ENCODE results near the gene CLIC4.
A peak's percentile ranks its signal among the peaks of the same experiment; 100 is the strongest.
"Not testable (repeated sequence)": the region's sequence is repeated elsewhere in the genome, so short reads cannot be mapped to it uniquely, and the experiment has no call there.

Gene CLIC4

DNA sequence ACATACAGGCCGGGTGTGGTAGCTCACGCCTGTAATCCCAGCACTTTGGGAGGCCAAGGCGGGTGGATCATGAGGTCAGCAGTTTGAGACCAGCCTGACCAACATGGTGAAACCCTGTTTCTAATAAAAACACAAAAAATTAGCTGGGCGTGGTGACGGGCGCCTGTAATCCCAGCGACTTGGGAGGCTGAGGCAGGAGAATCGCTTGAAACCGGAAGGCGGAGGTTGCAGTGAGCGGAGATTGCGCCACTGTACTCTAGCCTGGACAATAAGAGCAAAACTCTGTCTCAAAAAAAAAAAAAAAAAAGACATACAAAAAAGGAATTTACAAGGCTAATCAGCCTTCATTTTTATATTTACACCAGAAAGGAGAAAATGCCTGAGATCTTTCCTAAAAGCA, 78.2 kb downstream of the CLIC4 start:
- DNase-seq = not testable (repeated sequence)

DNA sequence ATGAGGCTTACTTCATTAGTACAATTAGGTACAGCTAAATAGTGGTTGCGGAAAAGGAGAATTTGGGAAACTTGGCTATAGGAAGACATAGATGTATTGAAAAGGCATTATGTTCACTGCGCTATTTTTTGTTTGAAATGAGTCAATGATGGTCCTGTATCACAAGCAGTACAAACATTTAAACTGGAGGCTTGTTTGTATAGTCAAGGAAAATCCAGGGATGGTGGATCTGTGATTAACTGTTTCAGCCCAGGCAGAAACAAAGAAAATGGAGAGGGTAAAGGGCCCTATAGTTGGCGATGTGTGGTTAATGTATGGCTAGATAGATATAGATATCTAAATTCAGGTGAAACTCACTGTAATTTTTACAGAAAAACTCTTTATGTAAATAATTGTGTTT, 79.9 kb downstream of the CLIC4 start:
- no peak for DNase-seq

DNA sequence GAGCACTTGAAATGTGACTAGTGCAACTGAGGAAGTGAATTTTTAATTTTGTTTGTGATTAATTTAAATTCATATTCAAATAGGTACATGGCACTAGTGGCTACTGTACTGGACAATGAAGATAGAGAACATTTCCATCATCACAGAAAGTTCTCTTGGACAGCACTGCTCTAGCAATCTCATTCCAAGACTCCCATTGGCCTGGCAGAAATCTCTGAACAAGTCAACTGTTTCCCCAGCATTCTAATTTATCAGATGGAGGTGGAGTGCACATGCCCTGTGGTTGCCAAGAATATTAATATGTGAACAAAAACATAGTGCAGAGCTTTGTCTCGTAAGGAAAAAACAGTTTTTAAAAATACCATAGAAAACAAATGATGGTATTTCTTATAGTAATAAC, 81.3 kb downstream of the CLIC4 start:
- DNase-seq = no peak

DNA sequence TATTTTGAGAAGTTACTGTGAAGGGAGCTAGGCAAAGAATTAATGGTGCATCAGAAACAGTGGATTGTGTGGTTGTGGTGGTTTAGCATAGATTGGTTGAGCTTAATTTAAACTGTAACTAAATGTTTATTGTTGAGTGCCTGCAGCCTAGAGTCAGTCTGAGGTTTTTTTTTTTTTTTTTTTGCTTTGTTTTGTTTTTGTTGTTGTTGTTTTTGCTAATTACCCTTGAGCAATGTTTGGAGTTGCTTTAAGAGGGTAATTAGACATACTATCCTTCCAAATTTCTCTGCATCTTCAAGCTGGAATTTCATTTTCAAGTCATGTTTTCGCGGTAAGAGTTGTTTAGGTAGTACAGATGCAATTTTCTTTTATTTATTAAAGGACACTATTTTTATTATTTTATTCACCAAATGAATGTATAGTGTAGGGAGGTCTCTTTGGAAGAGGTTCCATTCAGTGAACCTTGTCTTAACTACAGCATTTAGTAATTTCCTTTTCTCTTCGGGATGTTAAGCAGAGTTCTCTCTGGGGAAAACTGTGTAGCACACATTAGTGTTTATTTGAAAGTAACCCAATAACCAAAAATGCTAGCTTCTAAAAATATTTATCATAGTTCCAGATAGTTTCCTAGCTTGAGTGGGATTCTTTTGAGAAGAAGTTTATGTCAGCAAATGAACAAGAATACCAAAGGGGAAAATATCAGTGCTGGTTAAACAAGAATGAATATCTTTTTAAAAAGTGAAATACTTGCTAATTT, 82.3 kb downstream of the CLIC4 start:
- no peak for DNase-seq

DNA sequence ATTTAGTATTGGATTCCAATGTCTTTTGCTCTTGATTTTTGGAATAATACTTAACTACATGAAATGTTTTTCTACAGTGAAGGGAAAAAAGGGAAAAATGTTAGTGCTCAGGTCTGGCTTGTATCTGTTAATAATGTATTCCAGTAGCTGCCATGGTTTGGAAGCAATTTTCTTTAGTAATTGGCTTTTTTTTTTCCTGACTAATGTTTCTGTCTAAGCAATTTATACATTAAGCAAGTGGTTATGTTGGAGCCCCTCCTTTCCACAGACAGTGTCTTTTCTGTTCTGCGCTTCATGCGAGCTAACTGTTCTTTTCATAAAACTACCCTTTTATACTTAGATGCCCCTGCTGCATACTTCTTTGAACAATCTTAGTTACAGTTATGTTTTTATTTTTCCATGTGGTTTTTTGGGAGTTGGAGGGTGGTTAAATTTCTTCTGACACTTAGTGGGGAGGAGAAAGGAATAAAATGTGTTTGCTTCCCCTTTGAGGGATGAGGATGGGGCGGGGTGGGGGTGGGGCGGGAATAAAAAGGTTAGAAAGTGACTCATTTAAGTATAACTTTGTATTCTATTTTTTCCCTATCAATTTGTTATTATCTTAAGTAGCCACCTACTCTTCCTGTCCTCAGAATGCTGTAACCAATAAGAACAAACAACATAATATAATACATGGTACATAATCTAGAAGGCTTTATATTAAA, 83.1 kb downstream of the CLIC4 start:
- no peak for DNase-seq

DNA sequence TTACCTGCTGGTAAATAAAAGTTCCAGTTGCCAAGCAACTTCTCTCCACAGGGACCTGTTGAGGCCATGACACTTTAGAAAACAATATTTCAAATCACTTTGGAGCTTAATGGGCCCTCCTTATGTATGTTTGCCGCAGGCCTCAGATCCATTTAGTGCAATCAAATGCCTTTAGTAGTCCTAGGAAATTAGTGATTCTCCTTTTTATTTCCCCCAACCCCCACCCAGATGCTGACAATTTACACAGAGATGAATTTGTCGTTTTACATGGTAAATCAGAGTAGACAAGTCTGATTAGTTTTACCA, 83.6 kb downstream of the CLIC4 start:
- no peak for DNase-seq

DNA sequence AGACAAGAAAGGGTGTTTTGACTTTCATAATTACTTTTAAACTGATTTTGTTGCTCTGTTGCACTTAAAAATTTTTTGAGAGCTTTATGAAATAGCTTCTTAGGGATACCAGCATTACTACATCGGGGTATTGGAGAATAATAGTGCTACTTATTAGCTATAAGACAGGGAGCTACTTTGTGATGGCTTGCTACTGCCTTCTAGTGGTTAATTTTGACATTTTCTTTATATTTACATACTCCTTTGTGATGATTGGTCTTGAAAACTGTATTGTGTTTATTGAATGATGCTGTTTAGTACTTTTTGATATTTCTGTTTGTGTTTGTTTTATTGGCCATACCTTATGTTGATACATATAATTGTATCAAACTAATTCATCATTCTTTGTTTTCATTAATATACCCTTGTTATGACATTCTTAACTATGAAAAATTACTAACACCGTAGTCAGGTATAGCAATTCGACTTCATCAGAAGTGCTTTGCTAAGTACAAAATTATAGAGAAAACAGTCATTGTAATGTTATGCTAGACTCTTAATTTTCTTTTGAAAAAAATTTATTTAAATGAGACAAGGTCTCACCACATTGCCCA, 85.5 kb downstream of the CLIC4 start:
- peak; percentile 40 for DNase-seq

DNA sequence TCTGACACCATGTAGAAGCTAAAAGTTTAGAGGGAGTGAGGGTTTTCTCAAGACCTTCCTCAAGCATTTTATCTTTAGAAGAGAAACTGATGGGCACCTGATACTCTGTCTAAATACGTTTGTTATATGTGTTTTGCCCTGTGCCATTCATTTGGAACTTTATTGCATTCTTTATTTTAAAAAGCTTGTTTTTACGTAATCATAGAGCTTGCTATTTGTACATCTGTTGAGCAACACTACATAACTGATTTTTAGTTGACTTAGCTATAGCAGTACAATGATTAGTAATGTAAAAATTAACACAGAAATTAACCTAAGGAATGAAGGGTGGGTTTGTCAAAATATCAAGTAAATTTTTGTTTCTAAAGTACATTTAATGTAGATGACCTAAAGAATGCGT, 96.3 kb downstream of the CLIC4 start:
- DNase-seq = no peak

DNA sequence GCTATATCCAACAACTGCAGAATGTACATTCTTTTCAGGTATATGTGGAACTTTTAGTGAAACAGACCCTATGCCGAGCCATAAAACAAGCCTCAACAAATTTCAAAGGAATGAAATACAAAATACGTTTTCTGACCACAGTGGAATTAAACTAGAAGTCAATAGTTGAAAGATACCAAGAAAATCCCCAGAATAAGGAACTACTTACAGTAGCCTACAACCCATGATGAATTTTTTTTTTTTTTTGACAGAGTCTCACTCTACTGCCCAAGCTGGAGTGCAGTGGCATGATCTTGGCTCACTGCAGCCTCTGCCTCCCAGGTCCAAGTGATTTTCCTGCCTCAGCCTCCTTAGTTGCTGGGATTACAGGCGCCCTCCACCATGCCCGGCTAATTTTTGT, 101.4 kb downstream of the CLIC4 start:
- no peak for DNase-seq

DNA sequence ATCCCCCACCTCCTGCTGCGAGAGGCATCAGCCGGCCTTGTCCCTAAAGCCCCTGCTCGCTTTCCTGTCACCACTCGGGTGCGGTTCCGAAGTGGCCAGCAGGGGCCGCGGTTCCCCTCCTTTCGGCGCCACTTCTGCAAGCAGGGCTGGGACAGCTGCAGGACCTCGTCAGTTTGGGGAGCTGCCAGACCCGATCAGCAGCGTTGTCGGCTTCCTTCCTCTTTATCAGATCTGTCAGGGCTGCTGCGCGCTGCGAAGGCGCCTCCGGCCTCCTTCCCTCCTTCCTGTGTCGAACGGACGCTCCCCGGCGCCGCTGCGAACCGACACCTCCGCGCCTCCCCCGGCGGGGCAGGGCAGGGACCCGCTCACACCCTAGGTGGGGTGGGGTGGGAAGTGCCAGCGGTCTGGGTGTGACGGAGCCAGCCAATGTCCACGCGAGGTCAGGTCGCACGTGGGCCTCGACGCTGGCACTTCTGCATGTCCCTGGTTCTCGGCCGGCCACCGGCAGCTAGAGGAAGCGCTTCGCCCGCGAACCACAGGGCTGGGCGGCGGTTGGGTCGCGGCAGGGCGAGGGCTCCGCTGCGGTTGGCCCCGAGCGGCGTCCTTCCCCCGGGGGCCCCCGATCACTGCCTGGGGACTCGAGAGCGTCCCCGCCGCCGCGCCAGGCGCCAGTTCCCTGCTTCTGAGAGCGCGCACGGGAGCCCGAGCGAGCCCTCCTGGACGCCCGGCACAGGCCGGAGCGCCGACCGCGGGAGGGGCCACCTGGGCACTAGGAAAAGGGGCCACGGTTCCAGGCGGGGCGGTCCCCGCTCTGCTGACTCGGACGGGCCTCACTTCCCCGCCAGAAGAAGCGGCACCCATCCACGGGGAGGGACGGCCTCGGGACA, 103.0 kb downstream of the CLIC4 start:
- DNase-seq = peak; percentile 93

DNA sequence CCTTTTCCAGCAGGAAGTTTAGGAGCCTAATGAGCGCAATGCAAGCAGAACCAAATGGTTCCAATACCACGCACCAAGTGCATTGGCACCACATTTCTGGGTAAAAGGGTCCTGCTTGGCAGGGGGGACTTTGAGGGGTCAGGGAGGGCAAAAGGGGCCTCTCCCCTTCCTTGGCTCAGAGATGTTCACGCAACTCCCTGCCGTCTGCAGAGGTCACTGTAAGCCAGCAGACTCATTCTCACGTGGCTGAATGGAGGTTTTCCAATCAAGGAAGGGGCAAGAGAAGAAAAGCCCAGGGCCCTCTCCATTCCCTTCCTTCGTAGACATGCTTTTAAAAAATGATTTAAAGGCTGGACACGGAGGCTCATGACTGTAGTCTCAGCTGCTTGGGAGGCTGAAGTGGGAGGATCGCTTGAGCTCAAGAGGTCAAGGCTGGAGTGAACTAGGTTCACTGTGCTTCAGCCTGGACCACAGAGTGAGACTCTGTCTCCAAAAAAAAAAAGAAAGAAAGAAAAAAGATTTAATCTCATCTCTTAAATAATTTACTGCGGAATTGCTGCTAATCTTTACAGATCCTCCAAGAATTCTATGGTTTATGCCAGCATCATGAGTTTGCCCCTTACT, 104.5 kb downstream of the CLIC4 start:
- DNase-seq = peak; percentile 21

DNA sequence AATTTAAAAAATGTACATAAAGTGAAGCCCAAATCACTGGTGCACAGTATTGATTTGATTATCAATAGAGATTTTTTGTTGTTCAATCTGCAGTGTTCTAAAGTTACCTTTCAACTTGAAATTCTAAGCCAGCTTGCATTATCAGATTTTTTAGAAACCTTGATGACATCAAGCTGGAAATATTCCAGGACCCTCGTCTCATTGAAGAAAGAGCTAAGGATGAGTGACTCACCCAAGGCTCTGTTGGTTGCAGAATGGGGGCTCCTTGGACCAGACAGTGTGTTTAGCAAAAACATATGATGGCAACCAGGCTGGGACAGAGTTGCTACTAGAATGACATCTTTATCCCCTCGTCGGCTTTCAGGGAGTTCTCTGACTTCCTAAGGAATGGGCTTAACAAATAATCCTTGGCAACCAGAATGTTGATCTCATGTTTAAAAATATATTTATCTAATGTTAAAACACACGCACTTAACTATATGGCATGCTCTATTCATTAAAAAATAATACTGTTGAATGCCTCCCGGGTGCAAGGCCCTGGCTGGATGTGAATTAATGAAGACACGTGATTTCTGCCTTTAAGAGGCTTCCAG, 105.2 kb downstream of the CLIC4 start:
- DNase-seq = no peak

DNA sequence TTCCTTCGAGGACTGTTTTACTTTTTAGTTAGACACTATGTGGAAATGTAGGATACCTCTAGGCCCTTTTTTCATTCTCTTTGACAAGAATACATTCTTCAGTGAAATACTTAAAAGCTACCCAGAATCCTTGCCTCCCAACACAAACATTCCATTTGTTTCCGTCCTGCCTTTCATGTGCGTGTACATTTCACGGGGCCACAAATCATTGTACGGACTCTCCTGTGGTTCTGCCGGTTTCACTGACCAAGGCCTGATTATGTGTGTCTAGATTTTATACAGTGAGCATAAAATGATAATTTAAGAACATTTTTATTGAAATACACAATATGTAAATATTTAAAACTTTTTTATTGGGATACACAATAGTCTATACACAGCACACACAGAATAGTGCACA, 108.4 kb downstream of the CLIC4 start:
- no peak for DNase-seq

DNA sequence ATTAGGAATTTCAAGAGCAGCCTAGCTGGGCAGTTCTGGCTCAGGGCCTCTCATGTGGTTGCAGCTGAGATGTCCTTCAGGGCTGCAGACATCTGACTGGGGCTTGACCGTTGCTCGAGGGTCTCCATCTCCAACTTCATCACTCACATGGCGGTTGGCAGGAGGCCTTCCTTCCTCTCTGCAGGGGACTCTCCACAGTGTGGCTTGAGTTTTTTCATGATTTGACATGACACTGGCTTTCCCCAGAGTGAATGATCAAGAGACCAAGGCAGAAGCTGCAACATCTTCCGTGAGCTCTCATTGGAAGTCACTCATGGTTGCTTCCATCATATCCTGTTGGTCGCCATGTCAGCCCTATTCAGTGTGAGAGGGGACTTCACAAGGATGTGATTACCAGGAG, 110.2 kb downstream of the CLIC4 start:
- no peak for DNase-seq

DNA sequence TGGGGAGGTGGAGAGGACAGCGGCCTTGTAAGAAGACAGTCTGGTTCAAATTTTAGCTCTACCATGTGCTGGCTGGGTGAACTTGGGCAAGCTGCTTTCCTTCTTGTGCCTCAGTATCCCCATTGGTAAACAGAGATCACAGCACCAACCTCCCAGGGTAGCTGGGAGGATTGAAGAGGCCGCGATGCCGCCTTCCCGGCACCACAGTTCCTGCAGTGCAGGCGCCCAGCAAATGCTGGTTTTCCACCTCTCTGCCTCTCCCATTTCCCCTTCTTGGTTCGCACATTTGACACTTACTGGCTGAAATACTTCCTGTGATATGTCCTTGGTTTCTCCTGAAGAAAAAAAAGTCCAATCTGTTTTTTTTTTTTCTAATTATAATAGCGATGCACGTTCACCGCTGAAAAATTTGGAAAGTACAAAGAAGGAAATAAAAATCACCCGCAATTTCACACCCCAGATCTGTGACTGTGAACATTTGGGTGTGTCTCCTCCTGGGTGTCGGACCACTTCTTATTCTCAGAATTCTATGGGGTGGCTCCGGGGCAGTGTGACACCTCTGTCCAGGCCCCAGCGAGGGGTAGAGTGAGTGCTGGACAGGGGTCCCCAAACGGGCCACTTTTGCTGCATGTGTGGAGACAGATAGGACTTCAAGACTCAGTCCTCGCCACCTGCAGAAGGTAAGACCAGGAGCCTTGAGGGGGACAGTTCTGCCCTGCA, 111.7 kb downstream of the CLIC4 start:
- DNase-seq = no peak

DNA sequence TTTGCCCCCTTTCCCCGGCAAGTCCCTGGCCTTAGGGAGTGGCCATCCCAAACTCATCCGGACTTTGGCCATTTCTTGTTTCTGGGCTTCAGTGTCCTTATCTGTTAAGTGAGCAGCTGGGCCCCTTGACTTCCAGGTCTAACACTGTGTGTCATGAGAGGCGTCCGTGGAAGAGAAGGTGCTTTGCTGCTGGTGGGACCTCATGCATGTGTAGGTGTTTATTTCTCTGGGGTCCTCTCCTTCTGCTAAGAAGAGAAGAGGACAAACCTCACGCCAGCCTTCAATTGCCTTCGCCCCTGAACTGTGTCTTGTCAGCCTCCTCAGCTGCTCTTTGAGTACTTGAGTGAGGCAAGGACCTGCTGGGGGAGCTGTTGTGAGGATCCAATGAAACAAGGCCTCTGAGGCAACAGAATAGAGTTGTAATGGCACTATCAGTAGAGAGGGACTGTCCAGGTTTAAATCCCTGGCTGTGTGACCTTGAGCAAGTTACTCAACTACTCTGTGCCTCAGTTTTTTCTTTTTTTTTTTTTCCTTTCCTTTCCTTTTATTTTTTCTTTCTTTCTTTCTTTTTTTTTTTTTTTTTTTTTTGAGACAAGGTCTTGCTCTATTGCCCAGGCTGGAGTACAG, 112.4 kb downstream of the CLIC4 start:
- no peak for DNase-seq

DNA sequence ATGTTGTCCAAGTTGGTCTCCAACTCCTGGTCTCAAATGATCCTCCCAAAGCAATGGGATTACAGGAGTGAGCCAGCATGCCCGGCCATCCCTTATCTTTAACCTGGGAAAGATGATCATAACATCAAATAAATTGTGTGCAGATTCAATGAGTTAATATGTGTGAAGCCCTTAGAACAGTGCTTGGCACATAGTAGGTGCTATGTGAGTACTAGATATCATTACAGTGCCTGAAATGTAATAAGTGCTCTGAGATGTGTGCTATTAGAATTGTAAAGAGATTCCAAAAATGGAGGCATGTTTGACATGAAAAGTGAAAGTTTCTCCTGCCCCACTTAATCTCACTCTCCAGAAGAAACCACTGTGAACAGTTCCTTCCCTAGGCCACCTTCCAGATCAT, 113.0 kb downstream of the CLIC4 start:
- DNase-seq = no peak

DNA sequence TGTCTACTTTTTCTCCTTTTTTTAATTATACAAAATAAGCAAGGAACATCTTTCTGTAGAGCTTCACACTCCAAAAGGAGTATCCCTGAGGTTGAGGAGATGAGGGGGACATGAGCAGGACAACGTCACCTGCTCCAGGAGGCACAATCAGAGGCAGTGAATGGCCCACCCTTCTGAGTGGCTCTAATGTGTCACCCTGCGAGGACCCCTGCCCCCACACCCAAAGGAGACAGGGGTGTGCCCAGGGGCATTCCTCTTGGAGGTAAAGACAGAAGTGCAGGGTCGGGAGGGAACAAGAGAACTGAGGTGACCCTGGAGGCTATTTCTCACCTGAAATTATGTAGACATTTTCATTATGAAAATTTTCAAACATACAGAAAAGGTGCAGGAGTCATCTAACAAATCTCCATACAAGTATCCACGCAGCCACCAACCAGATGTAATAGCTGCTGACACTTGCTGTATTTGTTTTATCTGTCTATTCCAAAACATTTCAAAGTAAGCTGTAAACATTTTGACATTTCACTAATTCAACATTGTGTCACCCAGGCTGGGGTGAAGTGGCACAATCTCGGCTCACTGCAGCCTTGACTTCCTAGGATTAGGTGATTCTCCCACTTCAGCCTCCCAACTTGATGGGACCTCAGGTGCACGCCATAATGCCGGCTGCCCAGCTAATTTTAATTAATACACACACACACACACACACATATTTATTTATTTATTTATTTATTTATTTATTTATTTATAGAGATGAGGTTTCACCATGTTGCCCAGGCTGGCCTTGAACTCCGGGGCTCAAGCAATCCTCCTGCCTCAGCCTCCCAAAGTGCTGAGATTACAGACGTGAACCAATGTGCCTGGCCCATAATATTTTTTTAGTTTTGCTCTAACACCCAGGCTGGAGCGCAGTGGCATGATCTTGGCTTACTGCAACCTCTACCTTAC, 114.1 kb downstream of the CLIC4 start:
- DNase-seq = no peak

DNA sequence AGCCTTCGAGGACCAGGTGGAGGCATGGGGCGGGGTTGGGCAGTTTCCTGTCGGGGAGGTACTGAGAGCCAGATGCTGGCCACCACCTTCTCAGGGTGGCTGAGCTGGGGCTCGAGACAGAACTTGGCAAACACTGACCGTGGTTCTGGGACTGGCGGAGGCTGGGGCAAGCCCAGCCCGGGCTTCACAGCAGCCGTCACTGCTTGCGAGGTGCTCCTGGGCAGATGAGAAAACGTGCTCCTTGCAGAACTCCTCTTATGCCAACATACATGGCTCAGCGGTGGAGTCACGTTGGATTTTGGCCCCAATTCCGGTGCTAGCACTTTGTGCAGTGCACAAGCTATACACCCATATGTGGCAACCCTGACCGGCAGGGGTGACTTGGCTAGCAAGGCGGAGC, 115.6 kb downstream of the CLIC4 start:
- no peak for DNase-seq

Data from activated CD4-positive, alpha-beta T cell treated with anti-CD3 and anti-CD28 coated beads, Interleukin-2, Interleukin-6, amounts not matched to agents 100 ng/mL and 50 ng/mL, durations not matched to agents 16 hours and 8 hours (primary cell).